Activated CD8-positive, alpha-beta memory T cell treated with anti-CD3 and anti-CD28 coated beads, Interleukin-2, amount 50 U/mL, for 1 hour (primary cell): ENCODE results near the gene ASIC1.

Source experiments
- DNase-seq: peaks from one replicate; pipeline ENCODE4 v3.0.0-alpha.2; 2020; ENCODE audit errors: extremely low read depth

Gene ASIC1

GRCh38 chr12:50107416-50108268, 50.2 kb downstream of the ASIC1 start:
- DNase-seq = no peak

GRCh38 chr12:50109319-50109718, 51.9 kb downstream of the ASIC1 start:
- DNase-seq = no peak

DNA sequence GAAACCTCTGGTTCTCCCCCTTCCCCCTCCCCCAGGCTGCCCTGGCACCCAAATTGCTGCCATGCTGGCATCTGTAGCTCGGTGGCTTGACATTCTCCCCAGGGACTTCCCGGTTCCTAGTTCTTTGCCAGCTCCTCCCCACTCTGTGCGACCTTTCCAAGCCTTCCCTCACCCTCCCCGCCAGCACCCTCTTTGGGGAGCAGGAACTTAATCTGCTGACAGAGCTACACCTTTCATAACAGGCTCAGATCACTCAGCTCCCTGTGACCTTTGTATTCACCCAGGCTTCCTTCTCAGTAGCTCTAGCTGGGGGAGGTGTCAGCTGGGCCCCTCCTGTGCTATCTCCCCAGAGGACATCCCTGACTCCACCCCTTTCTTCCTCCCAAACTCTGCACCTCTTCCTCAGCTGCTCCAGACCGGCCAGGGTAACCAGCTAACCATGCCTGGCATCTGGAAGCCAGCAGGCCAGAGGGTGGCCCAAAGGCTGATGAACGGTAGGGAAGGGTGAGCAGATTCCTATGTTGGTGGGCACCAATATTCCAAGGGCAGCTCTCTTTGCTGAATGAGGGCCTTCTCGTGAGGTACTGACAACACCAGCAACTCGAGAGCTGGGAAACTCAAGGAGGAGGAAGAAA, 52.8 kb downstream of the ASIC1 start:
- no peak for DNase-seq

- no peak for DNase-seq
Measured at GRCh38 chr12:50110762-50111351, 53.5 kb downstream of the ASIC1 start.

- no peak for DNase-seq
Measured at GRCh38 chr12:50111395-50111692, 53.9 kb downstream of the ASIC1 start.

GRCh38 chr12:50111693-50112455, 54.5 kb downstream of the ASIC1 start, which contains the start of gene COX14:
TSS of gene COX14 (plus strand) at chr12:50112236. CDS start at chr12:50120044, 7,808 bp downstream.
- peak; percentile 97 for DNase-seq

DNA sequence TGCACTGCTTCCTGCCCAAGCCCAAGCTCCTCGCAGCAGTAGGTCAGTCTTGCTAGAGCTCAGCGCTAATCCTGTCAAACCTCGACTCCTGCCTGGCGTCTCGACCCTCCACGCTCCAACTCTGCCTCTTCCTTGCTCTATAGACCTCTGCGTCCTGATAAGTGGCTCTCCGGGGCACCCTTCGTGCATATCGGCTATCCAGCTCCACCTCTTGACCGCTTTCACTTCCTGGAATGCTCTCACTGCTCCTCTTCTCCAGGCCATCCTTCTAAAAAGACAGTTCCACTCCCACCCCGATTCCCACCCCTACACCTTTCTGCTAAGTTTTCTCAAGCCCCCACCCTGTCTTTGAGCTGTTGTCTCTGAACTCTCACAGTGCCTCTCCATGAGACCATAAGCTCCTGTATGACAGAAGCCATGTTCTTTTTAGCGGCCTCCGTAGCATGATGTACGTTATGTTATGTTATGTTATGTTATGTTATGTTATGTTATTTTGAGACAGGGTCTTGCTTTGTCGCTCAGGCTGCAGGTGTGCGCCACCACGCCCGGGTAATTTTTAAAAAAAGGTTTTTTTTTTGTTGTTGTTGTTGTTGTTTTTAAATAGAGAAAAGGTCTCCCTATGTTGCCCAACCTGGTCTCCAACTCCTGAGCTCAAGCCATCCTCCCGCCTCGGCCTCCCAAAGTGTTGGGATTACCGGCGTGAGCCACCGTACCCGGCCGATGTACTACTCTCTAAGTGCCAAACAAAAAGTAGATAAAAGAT, 55.2 kb downstream of the ASIC1 start:
- no peak for DNase-seq

DNA sequence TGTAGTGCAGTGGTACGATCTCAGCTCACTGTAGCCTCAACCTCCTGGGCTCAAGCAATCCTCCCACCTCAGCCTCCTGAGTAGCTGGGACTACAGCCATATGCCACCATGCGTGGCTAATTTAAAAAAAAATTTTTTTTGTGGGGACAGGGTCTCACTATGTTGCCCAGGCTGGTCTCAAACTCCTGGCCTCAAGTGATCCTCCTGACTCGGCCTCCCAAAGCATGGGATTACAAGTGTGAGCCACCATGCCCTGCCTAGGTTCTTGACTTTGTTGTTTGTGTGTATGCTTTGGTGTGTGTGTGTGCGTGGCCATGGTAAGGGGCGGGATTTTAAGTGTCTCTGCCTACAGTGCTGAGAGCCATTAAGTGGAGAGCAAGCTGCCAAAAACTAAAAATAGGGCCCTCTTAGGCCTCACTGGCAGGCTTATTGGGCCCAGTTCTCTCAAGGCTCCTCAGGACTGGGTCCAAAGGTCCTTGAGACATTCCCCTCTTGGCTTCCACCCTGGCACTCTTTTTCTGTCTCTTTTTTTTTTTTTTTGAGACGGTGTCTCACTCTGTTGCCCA, 59.7 kb downstream of the ASIC1 start:
- no peak for DNase-seq

- no peak for DNase-seq
Measured at GRCh38 chr12:50119387-50119786, 62.0 kb downstream of the ASIC1 start.

GRCh38 chr12:50120521-50120920, 63.1 kb downstream of the ASIC1 start:
- no peak for DNase-seq

GRCh38 chr12:50120953-50121352, 63.6 kb downstream of the ASIC1 start:
- DNase-seq = no peak

DNA sequence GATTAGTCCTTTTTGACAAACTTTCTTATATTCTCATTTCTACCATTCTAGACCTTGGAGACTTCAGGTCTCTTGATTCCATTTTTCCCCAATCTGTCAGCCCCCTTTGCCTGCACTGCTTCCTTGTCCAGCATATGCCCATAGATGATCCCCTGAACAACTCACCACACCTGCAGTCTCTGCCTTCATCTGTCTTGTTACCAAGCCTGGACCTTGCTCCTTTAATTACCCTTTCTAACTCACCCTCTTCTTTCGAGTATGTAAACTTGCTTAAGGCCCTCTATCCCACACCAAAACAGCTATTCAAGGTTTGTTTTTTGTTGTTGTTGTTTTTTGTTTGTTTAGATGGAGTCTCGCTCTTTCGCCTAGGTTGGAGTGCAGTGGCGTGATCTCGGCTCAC, 64.2 kb downstream of the ASIC1 start:
- DNase-seq = no peak

- no peak for DNase-seq
Measured at GRCh38 chr12:50123203-50123602, 65.8 kb downstream of the ASIC1 start.

DNA sequence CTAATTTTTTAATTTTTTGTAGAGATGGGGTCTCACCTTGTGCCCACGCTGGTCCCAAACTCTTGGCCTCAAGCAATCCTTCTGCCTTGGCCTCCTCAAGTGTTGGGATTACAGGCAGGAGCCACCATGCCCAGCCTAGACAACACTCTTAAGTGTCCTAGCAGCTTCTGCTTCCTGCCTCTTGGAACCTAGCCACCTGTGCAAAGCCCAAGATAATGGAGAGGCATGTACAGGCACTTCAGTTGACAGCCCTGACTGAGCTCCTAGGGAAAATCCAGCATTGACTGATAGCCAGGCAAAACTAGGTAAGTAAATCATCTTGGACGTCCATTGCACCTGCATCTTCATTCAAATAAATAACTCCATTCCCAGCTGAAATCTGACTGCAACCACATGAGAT, 70.2 kb downstream of the ASIC1 start:
- DNase-seq = no peak

DNA sequence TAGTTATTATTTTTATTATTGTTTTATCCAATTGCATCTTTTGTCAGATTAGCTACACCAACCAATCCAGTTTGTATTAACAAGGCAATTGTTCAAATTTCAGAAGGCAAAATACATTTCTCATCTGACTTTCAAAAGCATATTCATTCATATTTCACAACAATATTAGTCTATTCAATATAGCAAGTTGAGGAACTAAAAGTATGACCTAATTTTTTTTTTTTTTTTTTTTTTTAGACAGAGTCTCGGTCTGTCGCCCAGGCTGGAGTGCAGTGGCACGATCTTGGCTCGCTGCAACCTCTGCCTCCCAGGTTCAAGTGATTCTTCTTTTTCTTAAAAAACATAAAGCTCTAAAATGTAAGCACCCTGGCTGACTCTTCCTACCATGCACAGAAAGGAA, 71.9 kb downstream of the ASIC1 start:
- DNase-seq = no peak

- no peak for DNase-seq
Measured at GRCh38 chr12:50132505-50133135, 75.2 kb downstream of the ASIC1 start.
